22Rv1 (cell line): Measurements from ENCODE around the gene GGT7.

Source experiments
- ZFX ChIP-seq: fragments of 450-650 bp; IDR thresholded peaks from 2 replicates; pipeline ENCODE4 v1.6.1; 2017; ENCODE audit warnings: antibody characterized with exemption, borderline replicate concordance
- TF ChIP-seq, protein P1 (sequence below): fragments of 450-650 bp; IDR thresholded peaks from 2 replicates; pipeline ENCODE4 v1.5.1; 2017; ENCODE audit warnings: mild to moderate bottlenecking

DNA sequence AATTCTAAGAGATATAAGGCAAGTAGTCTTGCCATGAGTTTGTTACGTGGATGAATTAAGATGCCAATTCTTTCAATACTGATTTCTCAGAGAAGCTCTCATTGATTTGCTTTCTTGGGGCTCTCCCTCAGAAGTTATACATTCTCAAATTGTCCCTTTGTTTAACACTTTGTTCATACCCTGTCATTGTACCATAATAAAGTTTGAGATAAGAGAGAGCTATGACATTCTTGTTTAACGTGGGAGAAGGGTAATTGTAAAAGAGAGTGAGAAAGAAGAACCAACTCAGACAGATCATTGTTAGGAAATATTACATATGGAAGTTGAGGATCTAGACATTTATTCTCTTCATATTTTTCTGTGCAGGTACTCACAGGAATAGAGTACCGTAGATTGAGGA is 22.8 kb upstream of the GGT7 start:
- TF ChIP-seq, protein P1, sequence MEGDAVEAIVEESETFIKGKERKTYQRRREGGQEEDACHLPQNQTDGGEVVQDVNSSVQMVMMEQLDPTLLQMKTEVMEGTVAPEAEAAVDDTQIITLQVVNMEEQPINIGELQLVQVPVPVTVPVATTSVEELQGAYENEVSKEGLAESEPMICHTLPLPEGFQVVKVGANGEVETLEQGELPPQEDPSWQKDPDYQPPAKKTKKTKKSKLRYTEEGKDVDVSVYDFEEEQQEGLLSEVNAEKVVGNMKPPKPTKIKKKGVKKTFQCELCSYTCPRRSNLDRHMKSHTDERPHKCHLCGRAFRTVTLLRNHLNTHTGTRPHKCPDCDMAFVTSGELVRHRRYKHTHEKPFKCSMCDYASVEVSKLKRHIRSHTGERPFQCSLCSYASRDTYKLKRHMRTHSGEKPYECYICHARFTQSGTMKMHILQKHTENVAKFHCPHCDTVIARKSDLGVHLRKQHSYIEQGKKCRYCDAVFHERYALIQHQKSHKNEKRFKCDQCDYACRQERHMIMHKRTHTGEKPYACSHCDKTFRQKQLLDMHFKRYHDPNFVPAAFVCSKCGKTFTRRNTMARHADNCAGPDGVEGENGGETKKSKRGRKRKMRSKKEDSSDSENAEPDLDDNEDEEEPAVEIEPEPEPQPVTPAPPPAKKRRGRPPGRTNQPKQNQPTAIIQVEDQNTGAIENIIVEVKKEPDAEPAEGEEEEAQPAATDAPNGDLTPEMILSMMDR, result no peak
- TF ChIP-seq ZFX, result no peak
